ENCODE data around the gene KCNK3.

GRCh38 chr2:26658691-26659346, 33.7 kb upstream of the KCNK3 start:
- TF ChIP-seq EP300 (IDR thresholded peaks at IDR 0.05; ENCODE audit: borderline replicate concordance in 1 of 2, low read depth in 1 of 2, low read length in 1 of 2): no peak
- no peak for TF ChIP-seq CTCF (IDR thresholded peaks at IDR 0.05)
- no peak for TF ChIP-seq RCOR1 (IDR thresholded peaks at IDR 0.05; ENCODE audit: low read length)
- TF ChIP-seq REST (IDR thresholded peaks at IDR 0.05; ENCODE audit: low read depth, low read length): no peak
- TF ChIP-seq CHD2 (IDR thresholded peaks at IDR 0.05; ENCODE audit: low read length, partially characterized antibody): no peak
- no peak for TF ChIP-seq RAD21 (IDR thresholded peaks at IDR 0.05; ENCODE audit: low read length)
- no peak for TF ChIP-seq SIN3A (IDR thresholded peaks at IDR 0.05; ENCODE audit: borderline replicate concordance, low read depth, low read length)
- no peak for TF ChIP-seq USF2 (IDR thresholded peaks at IDR 0.05; ENCODE audit: borderline replicate concordance, low read depth, low read length)
- no peak for TF ChIP-seq MAX (IDR thresholded peaks at IDR 0.05; ENCODE audit: low read depth)
- no peak for TF ChIP-seq POLR2AphosphoS5 (IDR thresholded peaks at IDR 0.05; ENCODE audit: low read depth, low read length)
- TF ChIP-seq IRF3 (IDR thresholded peaks at IDR 0.05; ENCODE audit: low read depth, low read length): no peak
- no peak for TF ChIP-seq SMC3 (IDR thresholded peaks at IDR 0.05; ENCODE audit: low read depth, low read length)

Measured in SK-N-SH (cell line).